Activated naive CD8-positive, alpha-beta T cell treated with anti-CD3 and anti-CD28 coated beads for 36 hours (primary cell): Measurements from ENCODE around the gene ZSWIM5. TPM values are rescaled to one million over a fixed set of nuclear protein-coding genes. Genes with fewer than 3 reads are reported as not detected.
A peak's percentile ranks its signal among the peaks of the same experiment; 100 is the strongest.

ENCODE experiments used
- DNase-seq: peaks from one replicate; pipeline ENCODE4 v3.0.0; 2021
- H3K27ac Mint-ChIP-seq: one replicate; pipeline ENCODE4 v1.8.0; 2022; ENCODE audit warnings: mild to moderate bottlenecking, moderate library complexity, mixed read lengths
- H3K27me3 Mint-ChIP-seq: one replicate; pipeline ENCODE4 v1.8.0; 2022; ENCODE audit warnings: mild to moderate bottlenecking, mixed read lengths
- H3K36me3 Mint-ChIP-seq: one replicate; pipeline ENCODE4 v1.8.0; 2021; ENCODE audit warnings: mild to moderate bottlenecking, mixed read lengths
- H3K4me1 Mint-ChIP-seq: one replicate; pipeline ENCODE4 v1.8.0; 2021; ENCODE audit warnings: mixed read lengths
- H3K4me3 Mint-ChIP-seq: one replicate; pipeline ENCODE4 v1.8.0; 2022; ENCODE audit warnings: mild to moderate bottlenecking, moderate library complexity, mixed read lengths
- H3K9me3 Mint-ChIP-seq: one replicate; pipeline ENCODE4 v1.8.0; 2022; ENCODE audit warnings: mixed read lengths
- total RNA-seq, 2 experiments: library from RNA; stranded (reverse); gene quantifications; one replicate each; pipeline ENCODE4 v1.2.3, GENCODE V29; 2021

ZSWIM5 gene
- total RNA-seq, 2 experiments from 2014 or later, result 0.37 to 0.58 TPM

- no peak for DNase-seq
- no peak overlapping the region for H3K27ac Mint-ChIP-seq
- no peak overlapping the region for H3K4me3 Mint-ChIP-seq
- H3K4me1 Mint-ChIP-seq, result peaks cover 22% of the 10 kb centered on the region
- no peaks in the 10 kb centered on the region for H3K9me3 Mint-ChIP-seq
- peaks cover 9% of the 10 kb centered on the region for H3K36me3 Mint-ChIP-seq
- no peaks in the 10 kb centered on the region for H3K27me3 Mint-ChIP-seq
Measured at GRCh38 chr1:45016090-45016697, 190.2 kb downstream of the ZSWIM5 start.

- no peak overlapping the region for H3K27ac Mint-ChIP-seq
Measured at GRCh38 chr1:45015683-45016082, 190.7 kb downstream of the ZSWIM5 start.

GRCh38 chr1:45014321-45015028 lies 191.9 kb downstream of the ZSWIM5 start:
- Mint-ChIP-seq H3K9me3 (no peaks in the 10 kb centered on the region), H3K36me3 (peaks cover 9% of the 10 kb centered on the region), H3K27ac (peak overlapping the region; percentile 42), H3K4me3 (peak overlapping the region; percentile 62), H3K27me3 (no peaks in the 10 kb centered on the region), H3K4me1 (peaks cover 31% of the 10 kb centered on the region)
- peak; percentile 74 for DNase-seq

More at GRCh38 chr1:45015683-45016082, 190.7 kb downstream of the ZSWIM5 start:
- peaks cover 22% of the 10 kb centered on the region for H3K4me1 Mint-ChIP-seq
- DNase-seq, result no peak
- H3K9me3 Mint-ChIP-seq, result no peaks in the 10 kb centered on the region
- no peaks in the 10 kb centered on the region for H3K27me3 Mint-ChIP-seq
- H3K36me3 Mint-ChIP-seq, result peaks cover 9% of the 10 kb centered on the region
- no peak overlapping the region for H3K4me3 Mint-ChIP-seq

GRCh38 chr1:45013551-45014209 lies 192.7 kb downstream of the ZSWIM5 start:
- H3K4me3 Mint-ChIP-seq, result peak overlapping the region; percentile 82
- H3K27me3 Mint-ChIP-seq, result no peaks in the 10 kb centered on the region
- no peak for DNase-seq
- peaks cover 34% of the 10 kb centered on the region for H3K4me1 Mint-ChIP-seq
- H3K27ac Mint-ChIP-seq, result peak overlapping the region; percentile 19
- peaks cover 11% of the 10 kb centered on the region for H3K36me3 Mint-ChIP-seq
- no peaks in the 10 kb centered on the region for H3K9me3 Mint-ChIP-seq

GRCh38 chr1:45012639-45013278 lies 193.6 kb downstream of the ZSWIM5 start:
- Mint-ChIP-seq H3K27me3 (no peaks in the 10 kb centered on the region), H3K4me3 (peak overlapping the region; percentile 82), H3K27ac (peak overlapping the region; percentile 90), H3K36me3 (peaks cover 13% of the 10 kb centered on the region), H3K9me3 (no peaks in the 10 kb centered on the region), H3K4me1 (peaks cover 32% of the 10 kb centered on the region)
- peak; percentile 29 for DNase-seq

- peaks cover 13% of the 10 kb centered on the region for H3K36me3 Mint-ChIP-seq
- peak within 1 kb of the TSS; percentile 90 for H3K27ac Mint-ChIP-seq
- H3K4me1 Mint-ChIP-seq, result peaks cover 32% of the 10 kb centered on the region
- H3K27me3 Mint-ChIP-seq, result no peaks in the 10 kb centered on the region
- peak; percentile 89 for DNase-seq
- no peaks in the 10 kb centered on the region for H3K9me3 Mint-ChIP-seq
- peak within 1 kb of the TSS; percentile 82 for H3K4me3 Mint-ChIP-seq
Measured at GRCh38 chr1:45011837-45012638, 194.4 kb downstream of the ZSWIM5 start, which contains the start of gene UROD. TSS of gene UROD (plus strand) at chr1:45012254. CDS start at chr1:45012266, 12 bp downstream.

- Mint-ChIP-seq H3K27me3 (no peaks in the 10 kb centered on the region), H3K4me1 (peaks cover 32% of the 10 kb centered on the region), H3K27ac (peak within 1 kb of the TSS; percentile 90), H3K36me3 (peaks cover 13% of the 10 kb centered on the region), H3K9me3 (no peaks in the 10 kb centered on the region), H3K4me3 (peak within 1 kb of the TSS; percentile 82)
- peak; percentile 72 for DNase-seq
Measured at GRCh38 chr1:45010855-45011811, 195.3 kb downstream of the ZSWIM5 start, which contains the start of gene HECTD3. TSS of gene HECTD3 (minus strand) at chr1:45011324. CDS start at chr1:45011257, 67 bp downstream.

GRCh38 chr1:45009956-45010854 lies 196.2 kb downstream of the ZSWIM5 start:
- Mint-ChIP-seq H3K27me3 (no peaks in the 10 kb centered on the region), H3K9me3 (no peaks in the 10 kb centered on the region), H3K4me3 (peak overlapping the region; percentile 82), H3K36me3 (peaks cover 13% of the 10 kb centered on the region), H3K4me1 (peaks cover 32% of the 10 kb centered on the region), H3K27ac (peak overlapping the region; percentile 54)
- DNase-seq, result peak; percentile 43

GRCh38 chr1:45009296-45009865 lies 197.0 kb downstream of the ZSWIM5 start:
- Mint-ChIP-seq H3K27ac (no peak overlapping the region), H3K9me3 (no peaks in the 10 kb centered on the region), H3K4me1 (peaks cover 28% of the 10 kb centered on the region), H3K27me3 (no peaks in the 10 kb centered on the region), H3K36me3 (peaks cover 7% of the 10 kb centered on the region), H3K4me3 (peak overlapping the region; percentile 82)
- no peak for DNase-seq

- no peaks in the 10 kb centered on the region for H3K27me3 Mint-ChIP-seq
- DNase-seq, result no peak
Measured at GRCh38 chr1:45008516-45008915, 197.9 kb downstream of the ZSWIM5 start.

GRCh38 chr1:45008076-45008475 lies 198.3 kb downstream of the ZSWIM5 start:
- Mint-ChIP-seq H3K4me1 (peaks cover 16% of the 10 kb centered on the region), H3K27me3 (no peaks in the 10 kb centered on the region), H3K9me3 (no peaks in the 10 kb centered on the region), H3K4me3 (no peak overlapping the region), H3K36me3 (peaks cover 4% of the 10 kb centered on the region), H3K27ac (no peak overlapping the region)
- DNase-seq, result no peak

More at GRCh38 chr1:45008516-45008915, 197.9 kb downstream of the ZSWIM5 start:
- Mint-ChIP-seq H3K9me3 (no peaks in the 10 kb centered on the region), H3K36me3 (peaks cover 4% of the 10 kb centered on the region), H3K27ac (no peak overlapping the region), H3K4me1 (peaks cover 20% of the 10 kb centered on the region), H3K4me3 (no peak overlapping the region)

GRCh38 chr1:45007311-45007710 lies 199.1 kb downstream of the ZSWIM5 start:
- Mint-ChIP-seq H3K9me3 (no peaks in the 10 kb centered on the region), H3K27me3 (no peaks in the 10 kb centered on the region), H3K27ac (no peak overlapping the region), H3K36me3 (peaks cover 4% of the 10 kb centered on the region), H3K4me3 (no peak overlapping the region), H3K4me1 (peaks cover 15% of the 10 kb centered on the region)
- DNase-seq, result no peak
